ENCODE results near the gene PRKN. TPM values are rescaled to one million over a fixed set of nuclear protein-coding genes. Genes with fewer than 3 reads are reported as not detected.

Gene PRKN
- total RNA-seq, 1 experiment from 2014 or later: not detected

DNA sequence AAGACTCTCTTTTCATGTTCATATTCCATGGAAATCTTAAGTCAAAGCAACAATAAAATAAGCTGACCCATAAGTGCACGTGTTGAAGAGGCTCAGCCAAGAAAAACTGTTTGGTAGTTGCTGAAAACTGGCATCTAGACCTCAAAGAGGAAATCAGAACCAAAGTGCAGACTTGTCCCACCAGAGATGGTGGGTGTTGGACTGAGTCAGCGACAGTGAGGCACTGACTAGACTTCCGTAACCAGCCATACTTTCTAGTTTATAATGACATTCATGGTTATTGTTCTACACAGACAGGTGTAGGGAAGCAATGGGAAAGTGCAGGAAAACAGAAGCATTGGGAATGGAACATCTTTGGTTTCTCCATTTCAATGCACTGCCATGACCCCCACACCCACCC, 1278.0 kb downstream of the PRKN start:
- no peak for DNase-seq (ENCODE audit: low read depth)

- no peak for DNase-seq (ENCODE audit: low read depth)
These were observed 1280.6 kb downstream of the PRKN start for GRCh38 chr6:161446949-161447348.

GRCh38 chr6:161446296-161446925, 1281.2 kb downstream of the PRKN start:
- no peak for DNase-seq (ENCODE audit: low read depth)

GRCh38 chr6:161445021-161445799, 1282.4 kb downstream of the PRKN start:
- no peak for DNase-seq (ENCODE audit: low read depth)

DNA sequence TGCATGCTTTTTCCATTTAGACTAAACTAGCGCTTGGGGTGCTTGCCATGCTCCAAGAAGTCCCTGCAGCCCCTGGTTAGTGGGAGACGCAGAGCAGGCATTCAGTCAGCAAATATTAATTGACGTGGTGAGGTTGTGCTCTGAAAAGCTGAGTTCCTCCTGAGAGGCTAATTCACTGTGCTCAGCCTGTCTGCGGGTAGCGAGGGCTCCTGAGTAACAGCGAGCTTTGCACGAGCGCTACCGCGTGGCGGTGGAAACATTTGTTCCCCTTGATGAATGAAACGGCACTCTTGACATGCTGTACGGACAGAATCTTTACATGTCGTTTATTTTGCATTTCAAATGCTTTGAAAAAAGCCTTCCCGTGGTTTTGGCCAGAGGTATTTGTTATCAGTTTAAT, 1283.1 kb downstream of the PRKN start:
- DNase-seq (ENCODE audit: low read depth): peak; percentile 73

DNA sequence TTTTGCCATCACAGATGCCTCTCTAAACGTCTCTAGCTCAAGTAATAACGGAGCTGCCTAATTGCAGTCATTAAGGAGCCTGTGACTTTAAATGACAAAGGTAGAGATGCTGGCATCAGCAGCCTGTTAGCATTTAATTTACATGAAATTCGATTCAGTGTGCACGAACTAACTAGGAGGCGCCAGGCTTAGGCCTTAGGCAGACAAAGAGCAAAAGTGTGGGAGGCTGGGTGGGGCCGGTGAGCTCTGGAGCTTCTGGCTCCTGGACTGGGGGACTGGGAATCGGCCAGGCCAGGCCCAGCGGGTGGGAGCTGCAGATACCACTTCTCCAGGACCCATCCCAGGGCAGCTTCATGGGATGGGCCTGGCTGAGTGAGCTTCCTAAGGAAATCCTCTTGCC, 1283.7 kb downstream of the PRKN start:
- DNase-seq (ENCODE audit: low read depth): peak; percentile 60

GRCh38 chr6:161442420-161442819, 1285.1 kb downstream of the PRKN start:
- DNase-seq (ENCODE audit: low read depth): no peak

DNA sequence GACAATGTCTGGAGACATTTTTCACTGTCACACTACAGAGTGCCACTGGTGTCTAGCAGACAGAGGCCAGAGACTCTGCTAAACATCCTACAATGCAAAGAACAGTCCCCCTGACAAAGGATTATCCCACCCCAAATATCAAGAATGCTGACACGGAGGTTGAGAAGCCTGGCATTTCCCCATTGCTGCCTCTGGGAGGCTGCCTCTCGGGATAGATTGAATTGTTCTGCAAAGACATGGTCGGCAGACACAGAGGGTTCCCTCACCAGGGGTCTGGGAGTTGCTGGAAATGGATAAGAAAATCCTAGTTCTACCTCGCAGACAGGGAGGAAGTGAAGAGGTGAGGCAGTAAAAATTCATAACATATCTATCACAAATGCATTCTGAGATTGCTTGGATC, 1287.3 kb downstream of the PRKN start:
- no peak for DNase-seq (ENCODE audit: low read depth)

DNA sequence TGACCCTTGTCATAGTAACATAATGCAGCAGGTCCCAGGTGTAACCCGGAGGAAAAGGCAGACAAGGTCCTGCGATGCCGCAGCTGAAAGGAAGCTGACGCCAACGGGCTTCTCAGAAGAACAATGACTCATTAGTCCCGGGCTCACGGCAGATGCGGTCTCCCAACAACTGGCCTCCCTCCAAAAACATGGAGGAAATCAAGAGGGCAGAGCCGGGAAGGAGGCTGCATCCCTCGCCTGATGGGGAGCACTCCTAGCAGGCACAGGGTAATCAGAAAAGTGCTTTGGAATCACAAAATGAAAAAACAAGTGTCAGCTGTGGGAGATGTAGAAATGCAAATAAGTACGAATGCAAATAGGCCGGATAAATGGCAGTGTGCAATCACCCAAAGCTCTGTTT, 1288.5 kb downstream of the PRKN start:
- DNase-seq (ENCODE audit: low read depth): peak; percentile 96

DNA sequence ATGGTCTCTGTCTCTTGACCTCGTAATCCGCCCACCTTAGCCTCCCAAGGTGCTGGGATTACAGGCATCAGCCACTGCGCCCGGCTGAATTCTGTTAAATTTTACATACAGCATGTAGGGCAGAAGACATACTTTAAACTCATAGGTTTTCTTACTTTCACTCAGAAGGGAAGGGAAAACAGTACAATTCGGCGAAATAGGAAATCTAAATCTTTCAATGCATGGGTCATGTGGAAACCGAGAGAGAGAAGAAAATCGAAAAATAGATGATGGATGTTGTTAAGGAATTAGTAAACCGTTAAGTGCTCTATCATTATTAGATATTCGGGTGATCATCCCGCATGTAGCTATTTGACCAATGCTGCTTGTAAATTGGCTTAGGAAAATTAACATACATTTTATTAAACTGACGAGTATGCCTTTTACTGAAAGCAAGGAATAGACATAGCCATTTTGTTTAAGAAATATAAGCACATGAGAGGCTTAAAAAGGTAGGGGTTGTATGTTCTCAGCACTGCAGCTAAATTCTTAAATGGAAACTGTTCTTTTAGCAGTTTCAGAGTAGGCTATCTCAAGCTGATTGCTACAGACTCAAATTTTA, 1289.0 kb downstream of the PRKN start:
- DNase-seq (ENCODE audit: low read depth): no peak

- DNase-seq (ENCODE audit: low read depth): no peak
These were observed 1289.7 kb downstream of the PRKN start for GRCh38 chr6:161437851-161438250.

DNA sequence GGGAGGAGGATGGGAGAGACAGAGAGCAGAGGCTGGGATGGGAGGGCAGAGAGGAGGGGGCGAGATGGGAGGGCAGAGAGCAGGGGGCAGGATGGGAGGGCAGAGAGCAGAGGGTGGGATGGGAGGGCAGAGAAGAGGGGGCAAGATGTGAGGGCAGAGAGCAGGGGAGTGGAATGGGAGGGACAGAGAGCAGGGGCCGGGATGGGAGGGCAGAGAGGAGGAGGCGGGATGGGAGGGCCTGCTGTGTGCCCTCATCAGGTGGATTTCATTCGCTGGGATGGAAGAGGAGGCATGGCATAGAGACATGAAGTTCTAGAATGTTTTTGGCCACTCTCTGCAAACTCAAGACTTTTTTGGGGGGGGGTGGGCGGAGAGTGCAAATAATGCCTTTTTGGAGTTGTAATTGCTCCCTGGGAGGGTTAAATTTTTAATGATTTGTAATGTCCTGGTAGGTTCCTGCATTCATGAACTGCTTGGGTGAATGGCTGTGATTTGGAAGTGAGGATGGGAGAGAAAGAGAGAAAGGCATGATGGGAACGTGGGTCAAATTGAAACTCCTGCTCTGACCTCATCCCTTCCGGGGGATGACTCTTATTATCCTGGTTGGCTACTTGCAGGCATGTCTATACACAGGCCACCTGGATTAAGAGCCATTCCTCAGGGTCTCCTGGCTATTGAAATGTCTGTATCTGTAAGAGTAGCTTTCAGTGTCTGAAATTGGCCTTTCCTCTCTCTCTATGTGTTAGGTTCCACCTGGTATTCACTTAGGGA, 1291.3 kb downstream of the PRKN start:
- DNase-seq (ENCODE audit: low read depth): peak; percentile 31

DNA sequence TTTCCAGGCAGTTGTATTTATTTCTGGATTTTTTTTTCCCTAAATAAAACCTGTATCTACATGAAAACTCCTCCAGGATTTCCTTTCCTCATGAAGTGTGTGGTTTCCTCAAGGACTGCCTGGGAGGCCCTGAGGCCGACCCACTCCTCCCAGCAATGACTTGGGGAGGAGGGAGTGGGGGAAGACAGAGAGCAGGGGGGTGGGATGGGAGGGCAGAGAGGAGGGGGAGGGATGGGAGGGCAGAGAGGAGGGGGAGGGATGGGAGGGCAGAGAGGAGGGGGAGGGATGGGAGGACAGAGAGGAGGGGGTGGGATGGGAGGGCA, 1291.9 kb downstream of the PRKN start:
- peak; percentile 36 for DNase-seq (ENCODE audit: low read depth)

- peak; percentile 85 for DNase-seq (ENCODE audit: low read depth)
These were observed 1292.4 kb downstream of the PRKN start for GRCh38 chr6:161434921-161435747.

- peak; percentile 59 for DNase-seq (ENCODE audit: low read depth)
These were observed 1293.2 kb downstream of the PRKN start for GRCh38 chr6:161434350-161434749.

DNA sequence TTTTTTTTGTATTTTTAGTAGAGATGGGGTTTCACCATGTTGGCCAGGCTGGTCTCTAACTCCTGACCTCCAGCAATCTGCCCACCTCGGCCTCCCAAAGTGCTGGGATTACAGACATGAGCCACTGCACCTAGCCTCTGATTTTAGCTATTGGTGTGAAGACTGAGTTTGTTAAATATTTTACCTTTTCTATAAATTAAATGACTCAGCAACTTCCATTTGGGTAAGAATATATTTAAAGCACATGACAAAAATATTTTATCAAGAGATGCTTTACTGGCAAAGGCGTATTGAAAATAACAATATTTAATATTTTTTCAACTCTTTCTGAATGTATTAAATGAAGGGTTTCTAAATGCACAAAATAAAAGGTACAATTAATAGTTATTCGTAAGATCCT, 1295.0 kb downstream of the PRKN start:
- no peak for DNase-seq (ENCODE audit: low read depth)

GRCh38 chr6:161429921-161430490, 1297.6 kb downstream of the PRKN start:
- no peak for DNase-seq (ENCODE audit: low read depth)

- DNase-seq (ENCODE audit: low read depth): no peak
These were observed 1303.1 kb downstream of the PRKN start for GRCh38 chr6:161424421-161424820.

- peak; percentile 38 for DNase-seq (ENCODE audit: low read depth)
These were observed 1304.6 kb downstream of the PRKN start for GRCh38 chr6:161422710-161423680.

- peak; percentile 84 for DNase-seq (ENCODE audit: low read depth)
These were observed 1309.1 kb downstream of the PRKN start for GRCh38 chr6:161418463-161418945.

All from Daoy (cell line).